MM.1S (cell line): ENCODE measurements around the gene C19orf85.
"Not testable (repeated sequence)": the region's sequence is repeated elsewhere in the genome, so short reads cannot be mapped to it uniquely, and the experiment has no call there.

Source experiments
- DNase-seq: peaks from one replicate; pipeline ENCODE4 v3.0.0-alpha.2; 2015
- H2AFZ ChIP-seq: fragments of 300-600 bp; sonication (generic); 2 replicates; pipeline ENCODE4 v1.6.0; 2016; ENCODE audit warnings: antibody characterized with exemption, low read length
- H3F3A ChIP-seq: fragments of 300-600 bp; sonication (generic); 2 replicates; pipeline ENCODE4 v1.6.1; 2016; ENCODE audit warnings: mild to moderate bottlenecking, antibody characterized with exemption, low read length, moderate library complexity, mixed read lengths; ENCODE audit not compliant: insufficient read depth
- H3K27ac ChIP-seq: fragments of 300-600 bp; sonication (generic); 2 replicates; pipeline ENCODE4 v1.5.1; 2016; ENCODE audit warnings: mild to moderate bottlenecking, low read length
- H3K27me3 ChIP-seq: fragments of 300-600 bp; sonication (generic); replicated peaks from 2 replicates; pipeline ENCODE4 v1.6.0; 2016; ENCODE audit warnings: low read length; ENCODE audit not compliant: insufficient read depth
- H3K36me3 ChIP-seq: fragments of 300-600 bp; sonication (generic); replicated peaks from 2 replicates; pipeline ENCODE4 v1.6.1; 2016; ENCODE audit warnings: mild to moderate bottlenecking, low read length, mixed read lengths; ENCODE audit not compliant: insufficient read depth
- H3K4me1 ChIP-seq: fragments of 300-600 bp; sonication (generic); 2 replicates; pipeline ENCODE4 v1.6.1; 2016; ENCODE audit warnings: low read length, mixed read lengths
- H3K4me2 ChIP-seq: fragments of 300-600 bp; sonication (generic); 2 replicates; pipeline ENCODE4 v1.6.0; 2016; ENCODE audit warnings: low read depth, low read length
- H3K4me3 ChIP-seq: fragments of 300-600 bp; sonication (generic); 2 replicates; pipeline ENCODE4 v1.5.1; 2016; ENCODE audit warnings: low read length, mixed read lengths
- H3K79me2 ChIP-seq: fragments of 300-600 bp; sonication (generic); 2 replicates; pipeline ENCODE4 v1.6.1; 2016; ENCODE audit warnings: mixed run types, low read length, mixed read lengths
- H3K9ac ChIP-seq: fragments of 300-600 bp; sonication (generic); 2 replicates; pipeline ENCODE4 v1.6.1; 2016; ENCODE audit warnings: low read length, mixed read lengths
- H3K9me2 ChIP-seq: fragments of 300-600 bp; sonication (generic); replicated peaks from 2 replicates; pipeline ENCODE4 v1.6.1; 2016; ENCODE audit warnings: mild to moderate bottlenecking, low read length, mixed read lengths; ENCODE audit not compliant: insufficient read depth
- H3K9me3 ChIP-seq: fragments of 300-600 bp; sonication (generic); replicated peaks from 2 replicates; pipeline ENCODE4 v1.6.1; 2016; ENCODE audit warnings: mild to moderate bottlenecking, low read length, mixed read lengths; ENCODE audit not compliant: insufficient read depth
- H4K20me1 ChIP-seq: fragments of 300-600 bp; sonication (generic); 2 replicates; pipeline ENCODE4 v1.6.1; 2016; ENCODE audit warnings: mild to moderate bottlenecking, low read length, moderate library complexity, mixed read lengths; ENCODE audit not compliant: insufficient read depth
- EZH2 ChIP-seq: fragments of 300-600 bp; sonication (generic); optimal IDR thresholded peaks from 2 replicates; pipeline ENCODE3; 2017; ENCODE audit warnings: low read depth, mild to moderate bottlenecking, antibody characterized with exemption, low read length, mixed read lengths
- EZH2phosphoT487 ChIP-seq: fragments of 300-600 bp; sonication (generic); IDR thresholded peaks from 2 replicates; pipeline ENCODE4 v1.6.1; 2018; ENCODE audit warnings: antibody characterized with exemption, low read length
- TF ChIP-seq, protein P1 (sequence below): fragments of 300-600 bp; sonication (generic); IDR thresholded peaks from 2 replicates; pipeline ENCODE4 v1.5.1; 2016; ENCODE audit warnings: antibody characterized with exemption, low read length, mixed read lengths

The C19orf85 gene

DNA sequence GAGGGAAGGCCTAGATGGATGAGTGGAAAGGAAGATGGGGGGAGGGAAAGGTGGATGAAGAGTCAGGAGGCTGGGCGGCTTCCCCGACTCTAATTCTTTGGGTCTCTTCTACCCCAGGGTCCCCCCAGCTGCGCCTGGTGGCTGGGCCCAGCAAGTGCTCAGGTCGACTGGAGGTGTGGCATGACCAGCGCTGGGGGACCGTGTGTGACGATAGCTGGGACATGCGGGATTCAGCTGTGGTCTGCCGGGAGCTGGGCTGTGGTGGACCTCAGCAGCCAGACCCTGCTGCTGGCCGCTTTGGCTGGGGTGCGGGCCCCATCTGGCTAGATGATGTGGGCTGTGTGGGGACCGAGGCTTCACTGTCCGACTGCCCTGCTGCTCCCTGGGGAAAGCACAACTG, 33.2 kb upstream of the C19orf85 start:
- no peak for DNase-seq
- H3K36me3 ChIP-seq, result no peaks in the 10 kb centered on the region
- no peaks in the 10 kb centered on the region for H3K9me3 ChIP-seq
- no peaks in the 10 kb centered on the region for H3F3A ChIP-seq
- H3K27ac ChIP-seq, result no peak overlapping the region
- no peak overlapping the region for H3K4me3 ChIP-seq
- H3K9ac ChIP-seq, result no peak overlapping the region
- TF ChIP-seq, protein P1, sequence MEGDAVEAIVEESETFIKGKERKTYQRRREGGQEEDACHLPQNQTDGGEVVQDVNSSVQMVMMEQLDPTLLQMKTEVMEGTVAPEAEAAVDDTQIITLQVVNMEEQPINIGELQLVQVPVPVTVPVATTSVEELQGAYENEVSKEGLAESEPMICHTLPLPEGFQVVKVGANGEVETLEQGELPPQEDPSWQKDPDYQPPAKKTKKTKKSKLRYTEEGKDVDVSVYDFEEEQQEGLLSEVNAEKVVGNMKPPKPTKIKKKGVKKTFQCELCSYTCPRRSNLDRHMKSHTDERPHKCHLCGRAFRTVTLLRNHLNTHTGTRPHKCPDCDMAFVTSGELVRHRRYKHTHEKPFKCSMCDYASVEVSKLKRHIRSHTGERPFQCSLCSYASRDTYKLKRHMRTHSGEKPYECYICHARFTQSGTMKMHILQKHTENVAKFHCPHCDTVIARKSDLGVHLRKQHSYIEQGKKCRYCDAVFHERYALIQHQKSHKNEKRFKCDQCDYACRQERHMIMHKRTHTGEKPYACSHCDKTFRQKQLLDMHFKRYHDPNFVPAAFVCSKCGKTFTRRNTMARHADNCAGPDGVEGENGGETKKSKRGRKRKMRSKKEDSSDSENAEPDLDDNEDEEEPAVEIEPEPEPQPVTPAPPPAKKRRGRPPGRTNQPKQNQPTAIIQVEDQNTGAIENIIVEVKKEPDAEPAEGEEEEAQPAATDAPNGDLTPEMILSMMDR, result no peak
- no peak for TF ChIP-seq EZH2phosphoT487
- TF ChIP-seq EZH2, result no peak
- peaks cover 96% of the 10 kb centered on the region for H3K27me3 ChIP-seq
- no peak overlapping the region for H3K4me2 ChIP-seq
- no peaks in the 10 kb centered on the region for H4K20me1 ChIP-seq
- H2AFZ ChIP-seq, result no peak overlapping the region
- no peaks in the 10 kb centered on the region for H3K9me2 ChIP-seq
- 0 out of 2 replicates have a peak, but pooled peaks cover 5% of the 10 kb centered on the region for H3K4me1 ChIP-seq
- H3K79me2 ChIP-seq, result no peaks in the 10 kb centered on the region

DNA sequence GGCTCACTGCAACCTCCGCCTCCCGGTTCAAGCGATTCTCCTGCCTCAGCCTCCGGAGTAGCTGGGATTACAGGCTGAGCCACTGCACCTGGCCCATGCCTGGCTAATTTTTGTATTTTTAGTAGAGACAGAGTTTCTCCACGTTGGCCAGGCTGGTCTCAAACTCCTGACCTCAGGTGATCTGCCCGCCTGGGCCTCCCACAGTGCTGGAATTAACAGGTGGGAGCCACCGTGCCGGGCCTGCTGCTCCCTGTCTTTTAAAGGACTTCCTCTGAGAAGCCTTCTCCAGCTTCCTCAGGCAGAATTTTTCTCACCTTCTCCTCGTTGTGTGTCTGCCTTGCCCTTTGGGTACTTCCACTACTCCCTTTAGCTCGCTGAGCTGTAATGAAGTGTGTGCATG, 32.3 kb upstream of the C19orf85 start:
- not testable (repeated sequence) for H3K36me3 ChIP-seq, H3K4me3 ChIP-seq, H3K79me2 ChIP-seq, H3K9me3 ChIP-seq, H3F3A ChIP-seq, H3K27ac ChIP-seq, H3K9ac ChIP-seq, H3K4me2 ChIP-seq, H3K9me2 ChIP-seq, H4K20me1 ChIP-seq, H3K4me1 ChIP-seq, H2AFZ ChIP-seq, DNase-seq
- peaks cover 98% of the 10 kb centered on the region for H3K27me3 ChIP-seq

- Histone ChIP-seq H3K79me2 (no peaks in the 10 kb centered on the region), H3K4me3 (no peak overlapping the region), H4K20me1 (no peaks in the 10 kb centered on the region), H3K27ac (no peak overlapping the region), H3K27me3 (peaks cover 98% of the 10 kb centered on the region), H3K4me2 (no peak overlapping the region), H3K9ac (no peak overlapping the region), H2AFZ (no peak overlapping the region), H3K4me1 (no peaks in the 10 kb centered on the region), H3K36me3 (no peaks in the 10 kb centered on the region), H3F3A (no peaks in the 10 kb centered on the region), H3K9me2 (no peaks in the 10 kb centered on the region), H3K9me3 (no peaks in the 10 kb centered on the region)
- TF ChIP-seq, protein P1, result no peak
- TF ChIP-seq EZH2phosphoT487, result no peak
- no peak for TF ChIP-seq EZH2
- no peak for DNase-seq
Measured at GRCh38 chr19:55495646-55496349, 31.2 kb upstream of the C19orf85 start.

DNA sequence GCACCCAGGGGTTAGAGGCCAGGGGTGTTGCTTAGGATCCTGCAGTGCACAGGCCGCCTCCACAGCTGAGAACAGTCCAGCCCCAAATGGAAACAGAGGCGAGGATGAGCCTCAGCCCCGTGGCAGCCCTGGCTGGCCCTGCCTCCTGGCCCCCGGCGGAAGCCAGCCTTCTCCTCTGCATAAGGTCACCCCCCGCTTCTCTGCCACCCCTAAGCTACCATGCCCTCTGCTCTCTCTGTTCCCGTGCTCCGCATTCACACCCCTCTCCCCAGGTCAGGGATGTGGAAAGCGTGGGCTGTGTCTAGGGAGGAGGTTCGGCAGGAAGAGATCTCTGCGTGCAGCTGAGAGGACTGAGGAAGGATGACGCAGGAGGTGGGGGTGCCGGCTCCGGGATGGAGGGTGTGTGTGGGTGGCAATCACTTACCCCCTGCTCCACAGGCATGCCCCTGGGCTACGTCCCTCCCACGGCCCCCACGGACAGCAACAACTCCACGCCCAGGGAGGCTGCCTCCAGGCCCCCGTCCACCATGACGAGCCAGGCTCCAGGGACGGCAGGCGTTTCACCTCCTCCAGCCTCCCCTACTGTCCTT, 29.7 kb upstream of the C19orf85 start:
- H3K36me3 ChIP-seq, result no peaks in the 10 kb centered on the region
- TF ChIP-seq EZH2, result no peak
- no peak for TF ChIP-seq EZH2phosphoT487
- TF ChIP-seq, protein P1, result no peak
- H4K20me1 ChIP-seq, result no peaks in the 10 kb centered on the region
- H3F3A ChIP-seq, result no peaks in the 10 kb centered on the region
- no peak overlapping the region for H3K4me3 ChIP-seq
- no peak overlapping the region for H3K27ac ChIP-seq
- no peaks in the 10 kb centered on the region for H3K9me3 ChIP-seq
- H3K4me1 ChIP-seq, result no peaks in the 10 kb centered on the region
- no peaks in the 10 kb centered on the region for H3K9me2 ChIP-seq
- no peak overlapping the region for H2AFZ ChIP-seq
- no peak for DNase-seq
- H3K27me3 ChIP-seq, result peaks cover 98% of the 10 kb centered on the region
- no peaks in the 10 kb centered on the region for H3K79me2 ChIP-seq
- no peak overlapping the region for H3K4me2 ChIP-seq
- no peak overlapping the region for H3K9ac ChIP-seq
